Astrocyte of the cerebellum (primary cell): ENCODE data around the gene PECR.
A peak's percentile ranks its signal among the peaks of the same experiment; 100 is the strongest.
"Not testable (repeated sequence)": the region's sequence is repeated elsewhere in the genome, so short reads cannot be mapped to it uniquely, and the experiment has no call there.

Source experiments
- DNase-seq: peaks from one replicate; pipeline ENCODE4 v3.0.0-alpha.2; 2011; ENCODE audit warnings: low read depth
- H3K4me3 ChIP-seq: 2 replicates; pipeline ENCODE4 v1.5.1; 2011; ENCODE audit warnings: mild to moderate bottlenecking, low read depth, low read length, moderate library complexity
- in situ Hi-C: cut with HindIII; loops from 2 replicates; pipeline ENCODE4 v1.10.0; 2017; ENCODE audit warnings: low sequenced_read_pairs
- TF ChIP-seq, protein P1 (sequence below): IDR thresholded peaks from 2 replicates; pipeline ENCODE4 v1.5.1; 2012; ENCODE audit warnings: low read length, low read depth, moderate library complexity, mild to moderate bottlenecking; ENCODE audit errors: missing control alignments

Gene PECR

DNA sequence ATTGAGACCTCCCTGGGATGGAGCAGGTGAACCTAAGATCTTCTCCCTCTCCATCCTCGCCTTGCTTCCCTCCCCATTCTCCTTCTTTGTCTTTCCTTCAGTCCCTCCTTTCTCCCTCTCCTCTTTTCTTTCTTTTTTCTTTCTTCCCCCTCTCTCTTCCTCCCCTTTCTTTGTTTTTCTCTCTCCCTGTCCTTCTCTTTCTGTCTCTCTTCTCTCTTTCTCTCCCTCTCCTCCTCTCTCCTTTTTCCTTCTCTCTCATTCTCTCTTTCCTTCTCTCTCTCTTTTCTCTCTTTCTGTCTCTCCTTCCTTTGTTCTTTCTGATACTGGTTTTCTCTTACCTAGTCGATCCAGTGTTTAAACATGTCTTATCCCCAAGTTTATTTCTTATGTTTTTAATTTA, 78.9 kb downstream of the PECR start:
- in situ Hi-C loops = loop anchor here (5.0 kb wide), 1 partner anchor 35 kb away; no protein-coding TSS in a partner anchor
- TF ChIP-seq, protein P1, sequence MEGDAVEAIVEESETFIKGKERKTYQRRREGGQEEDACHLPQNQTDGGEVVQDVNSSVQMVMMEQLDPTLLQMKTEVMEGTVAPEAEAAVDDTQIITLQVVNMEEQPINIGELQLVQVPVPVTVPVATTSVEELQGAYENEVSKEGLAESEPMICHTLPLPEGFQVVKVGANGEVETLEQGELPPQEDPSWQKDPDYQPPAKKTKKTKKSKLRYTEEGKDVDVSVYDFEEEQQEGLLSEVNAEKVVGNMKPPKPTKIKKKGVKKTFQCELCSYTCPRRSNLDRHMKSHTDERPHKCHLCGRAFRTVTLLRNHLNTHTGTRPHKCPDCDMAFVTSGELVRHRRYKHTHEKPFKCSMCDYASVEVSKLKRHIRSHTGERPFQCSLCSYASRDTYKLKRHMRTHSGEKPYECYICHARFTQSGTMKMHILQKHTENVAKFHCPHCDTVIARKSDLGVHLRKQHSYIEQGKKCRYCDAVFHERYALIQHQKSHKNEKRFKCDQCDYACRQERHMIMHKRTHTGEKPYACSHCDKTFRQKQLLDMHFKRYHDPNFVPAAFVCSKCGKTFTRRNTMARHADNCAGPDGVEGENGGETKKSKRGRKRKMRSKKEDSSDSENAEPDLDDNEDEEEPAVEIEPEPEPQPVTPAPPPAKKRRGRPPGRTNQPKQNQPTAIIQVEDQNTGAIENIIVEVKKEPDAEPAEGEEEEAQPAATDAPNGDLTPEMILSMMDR = no peak
- no peak overlapping the region for H3K4me3 ChIP-seq
- no peak for DNase-seq

GRCh38 chr2:216002101-216002678, 79.4 kb downstream of the PECR start:
- in situ Hi-C loops = loop anchor here (5.0 kb wide), 1 partner anchor 35 kb away; no protein-coding TSS in a partner anchor
- TF ChIP-seq, protein P1 = no peak
- H3K4me3 ChIP-seq = no peak overlapping the region
- DNase-seq = no peak

DNA sequence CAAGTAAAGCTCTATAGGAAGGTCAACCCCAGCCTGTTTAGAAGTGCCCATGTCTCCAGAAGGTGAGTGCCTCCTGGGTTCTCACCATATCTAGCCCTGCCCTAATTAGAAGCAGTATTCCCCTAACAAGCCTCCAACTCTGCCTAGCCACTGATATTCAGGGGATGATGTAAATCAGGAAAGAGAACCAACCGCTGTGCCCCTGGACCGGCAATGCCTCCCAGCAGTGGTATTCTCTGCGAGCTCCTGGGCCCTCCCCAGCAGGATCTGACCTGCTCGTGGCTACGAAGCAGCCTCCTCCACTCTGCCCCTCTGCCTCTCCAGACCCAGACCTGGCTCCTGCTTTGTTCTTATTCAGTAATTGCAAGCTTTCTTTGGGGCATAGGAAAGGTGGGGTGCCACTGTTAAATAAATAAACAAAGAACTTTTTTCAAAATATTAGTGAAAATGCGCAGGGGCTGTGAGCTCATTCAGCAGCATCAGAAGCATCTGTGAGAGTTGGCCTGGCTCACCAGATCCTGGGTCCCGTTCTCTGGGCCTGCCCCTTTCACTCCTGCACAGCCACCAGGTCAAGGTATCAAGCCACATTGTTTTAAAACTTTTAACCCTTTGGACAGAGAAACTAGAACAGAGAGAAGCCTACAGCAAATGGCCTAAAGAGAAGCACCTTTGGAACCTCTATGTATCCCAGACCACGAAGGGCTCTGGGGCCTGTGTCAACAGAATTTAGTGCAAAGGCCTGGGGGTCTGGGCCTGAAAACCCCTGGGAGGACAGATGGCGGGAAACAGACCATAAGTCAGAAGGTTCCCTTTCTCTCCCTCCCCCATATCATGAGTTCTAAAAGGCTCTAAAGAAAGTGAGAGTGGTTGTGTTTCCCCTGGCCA, 80.2 kb downstream of the PECR start:
- in situ Hi-C loops = loop anchor here (5.0 kb wide), 1 partner anchor 36 kb away; no protein-coding TSS in a partner anchor
- no peak for DNase-seq
- TF ChIP-seq, protein P1 = no peak
- no peak overlapping the region for H3K4me3 ChIP-seq

- in situ Hi-C loops = no loop called here
- DNase-seq = no peak
- TF ChIP-seq, protein P1 = no peak
- H3K4me3 ChIP-seq = no peak overlapping the region
These were observed 83.0 kb downstream of the PECR start for GRCh38 chr2:215998636-215999035.

- DNase-seq = no peak
- in situ Hi-C loops = no loop called here
- no peak overlapping the region for H3K4me3 ChIP-seq
- TF ChIP-seq, protein P1 = no peak
These were observed 84.4 kb downstream of the PECR start for GRCh38 chr2:215997219-215997618.

- in situ Hi-C loops = no loop called here
- DNase-seq = peak; percentile 72
- no peak overlapping the region for H3K4me3 ChIP-seq
- TF ChIP-seq, protein P1 = no peak
These were observed 86.7 kb downstream of the PECR start for GRCh38 chr2:215994911-215995310.

- DNase-seq, in situ Hi-C loops, H3K4me3 ChIP-seq: not testable (repeated sequence)
These were observed 92.9 kb downstream of the PECR start for GRCh38 chr2:215988556-215989207.
